Measurements from ENCODE around the gene PLA2G4A. TPM values are rescaled to one million over a fixed set of nuclear protein-coding genes. Genes with fewer than 3 reads are reported as not detected.

PLA2G4A gene
- total and polyA plus RNA-seq, 7 donors, result 3.2 to 51.0 (median 17.2) TPM

GRCh38 chr1:186875896-186876835, 47.4 kb downstream of the PLA2G4A start:
- H3K9me3 ChIP-seq, result no peaks in the 10 kb centered on the region
- H3K27ac ChIP-seq, result peak overlapping the region in 3 of 4 donors; percentile 76 to 81 (median 81)
- peak; percentile 86 for DNase-seq
- H3K27me3 ChIP-seq, result no peaks in the 10 kb centered on the region
- intact Hi-C loops (cut with DNase I), result loop anchor here (5.0 kb wide), 3 partner anchors 34 to 249 kb away; no protein-coding TSS in a partner anchor
- no peaks in the 10 kb centered on the region for H3K36me3 ChIP-seq
- H3K4me1 ChIP-seq, result peaks cover 0 to 90% (median 56%) of the 10 kb centered on the region in 4 donors
- TF ChIP-seq CTCF (IDR thresholded peaks at IDR 0.05), result no peak
- TF ChIP-seq EP300 (IDR thresholded peaks at IDR 0.05), result peak in 2 of 4 donors; percentile 32 to 63
- TF ChIP-seq POLR2AphosphoS5 (IDR thresholded peaks at IDR 0.05), result peak; percentile 38 to 83 (median 68)
- H3K4me3 ChIP-seq, result no peak overlapping the region
- 83 to 88% methylated on average over 12 of the region's 12 CpGs for WGBS, 2 donors

GRCh38 chr1:186878356-186878755, 49.6 kb downstream of the PLA2G4A start:
- WGBS, 2 donors, result 88 to 94% methylated on average over 2 of the region's 2 CpGs
- H3K27ac ChIP-seq, result peak overlapping the region in 3 of 4 donors; percentile 30 to 64 (median 59)
- H3K27me3 ChIP-seq, result no peaks in the 10 kb centered on the region
- TF ChIP-seq POLR2AphosphoS5 (IDR thresholded peaks at IDR 0.05) (no peak), POLR2A (IDR thresholded peaks at IDR 0.05) (no peak), CTCF (IDR thresholded peaks at IDR 0.05) (no peak), EP300 (IDR thresholded peaks at IDR 0.05) (no peak)
- H3K4me1 ChIP-seq, result peaks cover 0 to 85% (median 59%) of the 10 kb centered on the region in 4 donors
- no peak for DNase-seq
- no peaks in the 10 kb centered on the region for H3K36me3 ChIP-seq
- no peaks in the 10 kb centered on the region for H3K9me3 ChIP-seq
- intact Hi-C loops (cut with DNase I), result loop anchor here (5.0 kb wide), 3 partner anchors 36 to 251 kb away; no protein-coding TSS in a partner anchor
- no peak overlapping the region for H3K4me3 ChIP-seq

- peaks cover 0 to 59% (median 38%) of the 10 kb centered on the region in 4 donors for H3K4me1 ChIP-seq
- H3K36me3 ChIP-seq, result no peaks in the 10 kb centered on the region
- TF ChIP-seq CTCF (IDR thresholded peaks at IDR 0.05), result no peak
- TF ChIP-seq EP300 (IDR thresholded peaks at IDR 0.05), result no peak
- TF ChIP-seq POLR2AphosphoS5 (IDR thresholded peaks at IDR 0.05), result no peak
- no peak for TF ChIP-seq POLR2A (IDR thresholded peaks at IDR 0.05)
- 67 to 82% methylated on average over 1 of the region's 1 CpG for WGBS, 2 donors
- H3K9me3 ChIP-seq, result no peaks in the 10 kb centered on the region
- no peaks in the 10 kb centered on the region for H3K27me3 ChIP-seq
- peak overlapping the region in 1 of 4 donors; percentile 1 for H3K4me3 ChIP-seq
- intact Hi-C loops (cut with DNase I), result no loop called here
- peak overlapping the region in 3 of 4 donors; percentile 52 to 64 (median 59) for H3K27ac ChIP-seq
- DNase-seq, result no peak
Measured at GRCh38 chr1:186880982-186881381, 52.2 kb downstream of the PLA2G4A start.

GRCh38 chr1:186882372-186883134, 53.8 kb downstream of the PLA2G4A start:
- intact Hi-C loops (cut with DNase I), result no loop called here
- Histone ChIP-seq H3K36me3 (no peaks in the 10 kb centered on the region), H3K27me3 (no peaks in the 10 kb centered on the region), H3K4me1 (peaks cover 0 to 59% (median 36%) of the 10 kb centered on the region in 4 donors), H3K9me3 (no peaks in the 10 kb centered on the region), H3K4me3 (no peak overlapping the region), H3K27ac (peak overlapping the region in 2 of 4 donors; percentile 52 to 64)
- no peak for DNase-seq
- no peak for TF ChIP-seq EP300 (IDR thresholded peaks at IDR 0.05)
- TF ChIP-seq POLR2A (IDR thresholded peaks at IDR 0.05), result no peak
- TF ChIP-seq CTCF (IDR thresholded peaks at IDR 0.05), result no peak
- no peak for TF ChIP-seq POLR2AphosphoS5 (IDR thresholded peaks at IDR 0.05)
- WGBS, 2 donors, result 84 to 89% methylated on average over 6 of the region's 6 CpGs

Measured in sigmoid colon (tissue), 7 donors.